Panc1 (cell line): ENCODE results near the gene ABCD3. TPM values are rescaled to one million over a fixed set of nuclear protein-coding genes. Genes with fewer than 3 reads are reported as not detected.

ENCODE experiments used
- ATAC-seq: fragments of 200-7000 bp; cut with Tn5 transposase; 2 replicates; pipeline ENCODE4 v1.9.1; 2020; ENCODE audit warnings: mild to moderate bottlenecking, moderate library complexity
- BruUV-seq: library from RNA; stranded (reverse); fragments of 400-500 nt; replicated peaks from 2 replicates; lab custom pipeline; 2021; lab: Mats Ljungman, UMichigan
- CTCF ChIA-PET: fragments of 300-600 bp; sonication (Branson Sonifier 250); formaldehyde crosslinking; loops from one replicate; lab custom pipeline; 2022; ENCODE audit warnings: antibody characterized with exemption; lab: Charles Lee
- POLR2A ChIA-PET: fragments of 300-600 bp; sonication (Branson Sonifier 250); formaldehyde crosslinking; loops from one replicate; lab custom pipeline; 2022; ENCODE audit warnings: antibody characterized with exemption; lab: Charles Lee
- DNase-seq: peaks from one replicate; pipeline ENCODE4 v3.0.0-alpha.2; 2010; ENCODE audit warnings: low read depth, low spot score
- H3K27ac ChIP-seq: 2 replicates; pipeline ENCODE4 v1.5.1; 2011; ENCODE audit warnings: mild to moderate bottlenecking, low read length, inconsistent platforms
- H3K27me3 ChIP-seq: fragments of 200-500 bp; sonication (Bioruptor generic); 2 replicates; pipeline ENCODE4 v1.6.0; 2014; ENCODE audit warnings: low read length, inconsistent platforms; ENCODE audit not compliant: control insufficient read depth, insufficient read depth
- H3K36me3 ChIP-seq: fragments of 200-500 bp; sonication (Bioruptor generic); 2 replicates; pipeline ENCODE4 v1.5.1; 2014; ENCODE audit warnings: inconsistent platforms, mild to moderate bottlenecking, low read length, moderate library complexity; ENCODE audit not compliant: control insufficient read depth, insufficient read depth
- H3K4me1 ChIP-seq: 2 replicates; pipeline ENCODE4 v1.5.1; 2011; ENCODE audit warnings: inconsistent platforms, mild to moderate bottlenecking, low read length, moderate library complexity; ENCODE audit not compliant: control insufficient read depth, insufficient read depth
- H3K4me3 ChIP-seq, 2 experiments: 2 replicates each; pipeline ENCODE4 v1.5.1; 2011 to 2012; ENCODE audit warnings: low read depth in 2 of 2, low read length in 2 of 2, mild to moderate bottlenecking in 2 of 2, inconsistent platforms in 1 of 2, moderate library complexity in 1 of 2
- H3K9me3 ChIP-seq: fragments of 200-500 bp; sonication (Bioruptor generic); 2 replicates; pipeline ENCODE4 v1.5.1; 2014; ENCODE audit warnings: low read depth, mild to moderate bottlenecking, inconsistent platforms, low read length, moderate library complexity; ENCODE audit not compliant: control insufficient read depth, insufficient read depth
- CTCF ChIP-seq: fragments of 450-650 bp; IDR thresholded peaks from 2 replicates; pipeline ENCODE4 v1.5.1; 2017; ENCODE audit warnings: mild to moderate bottlenecking
- POLR2AphosphoS5 ChIP-seq: IDR thresholded peaks from 2 replicates; pipeline ENCODE4 v1.6.1; 2012; ENCODE audit warnings: mild to moderate bottlenecking, low read depth, low read length, moderate library complexity
- REST ChIP-seq, 2 experiments: IDR thresholded peaks; 2 replicates each; pipeline ENCODE4 v1.6.1; 2011 to 2012; ENCODE audit warnings: low read depth in 2 of 2, control low read depth in 1 of 2, low read length in 1 of 2, mild to moderate bottlenecking in 1 of 2, moderate library complexity in 1 of 2; ENCODE audit not compliant: insufficient read depth in 1 of 2
- SIN3A ChIP-seq: IDR thresholded peaks from 2 replicates; pipeline ENCODE4 v1.6.1; 2012; ENCODE audit warnings: low read depth, mild to moderate bottlenecking, low read length, moderate library complexity, borderline replicate concordance; ENCODE audit not compliant: insufficient read depth
- TCF7L2 ChIP-seq: IDR thresholded peaks from 2 replicates; pipeline ENCODE4 v1.6.1; 2011; ENCODE audit warnings: mild to moderate bottlenecking, low read depth, low read length, inconsistent platforms
- in situ Hi-C: cut with HindIII; loops from 2 replicates; pipeline ENCODE4 v1.10.0; 2016; ENCODE audit warnings: low sequenced_read_pairs, low pct_unique_long_range_greater_than_20kb
- intact Hi-C: fragments of 100-400 bp; cut with micrococcal nuclease; formaldehyde crosslinking; loops from one replicate; pipeline ENCODE4 v1.10.0; 2022; ENCODE audit not compliant: unreplicated experiment
- total RNA-seq: library from RNA; stranded (reverse); gene quantifications from one replicate; pipeline ENCODE4 v1.2.1, GENCODE V29; 2021; ENCODE audit not compliant: unreplicated experiment

The ABCD3 gene
- total RNA-seq, 1 experiment from 2014 or later = 40.5 TPM

- TF ChIP-seq SIN3A (no peak), POLR2AphosphoS5 (no peak), TCF7L2 (no peak), REST (IDR thresholded peaks at IDR 0.05; ENCODE audit: insufficient read depth in 1 of 2, low read depth in 2 of 2, low read length in 1 of 2) (no peak), CTCF (no peak)
- POLR2A ChIA-PET = interaction anchor here (0.6 kb wide), 1 partner anchor 41 kb away, joined by 6 read pairs; no protein-coding TSS in a partner anchor
- DNase-seq (no peak), ATAC-seq (no peak)
- in situ Hi-C loops = no loop called here
- CTCF ChIA-PET = no interaction called here
- H3K9me3 ChIP-seq = no peaks in the 10 kb centered on the region
- no peak overlapping the region for H3K4me3 ChIP-seq
- no peaks in the 10 kb centered on the region; the same call in 1 of the 2 replicates for H3K4me1 ChIP-seq
- no peaks in the 10 kb centered on the region; the same call in 1 of the 2 replicates for H3K36me3 ChIP-seq
- no peak overlapping the region for H3K27ac ChIP-seq
- H3K27me3 ChIP-seq = no peaks in the 10 kb centered on the region
- intact Hi-C loops = no loop called here
- BruUV-seq = no TSS peak
These were observed 53.1 kb downstream of the ABCD3 start for GRCh38 chr1:94471271-94471670.

- in situ Hi-C loops (no loop called here), intact Hi-C loops (no loop called here)
- TF ChIP-seq POLR2AphosphoS5 = no peak
- ATAC-seq (no peak), DNase-seq (no peak)
- no peaks in the 10 kb centered on the region for H3K9me3 ChIP-seq
- no peak overlapping the region for H3K27ac ChIP-seq
- H3K36me3 ChIP-seq = no peaks in the 10 kb centered on the region; the same call in 1 of the 2 replicates
- no peak overlapping the region for H3K4me3 ChIP-seq
- ChIA-PET CTCF (no interaction called here), POLR2A (no interaction called here)
- BruUV-seq = no TSS peak
- H3K4me1 ChIP-seq = no peaks in the 10 kb centered on the region
- no peaks in the 10 kb centered on the region for H3K27me3 ChIP-seq
These were observed 57.0 kb downstream of the ABCD3 start for GRCh38 chr1:94475232-94475631.

- no peak for ATAC-seq
- POLR2A ChIA-PET = no interaction called here
- DNase-seq = no peak
- Histone ChIP-seq H3K4me3 (no peak overlapping the region), H3K27me3 (no peaks in the 10 kb centered on the region), H3K36me3 (no peaks in the 10 kb centered on the region; the same call in 1 of the 2 replicates), H3K4me1 (no peaks in the 10 kb centered on the region), H3K27ac (no peak overlapping the region), H3K9me3 (no peaks in the 10 kb centered on the region)
- intact Hi-C loops (loop anchor here (5.0 kb wide), 1 partner anchor 328 kb away; no protein-coding TSS in a partner anchor), in situ Hi-C loops (no loop called here)
- no peak for TF ChIP-seq REST (IDR thresholded peaks at IDR 0.05; ENCODE audit: insufficient read depth in 1 of 2, low read depth in 2 of 2, low read length in 1 of 2)
- no peak for TF ChIP-seq TCF7L2
- TF ChIP-seq CTCF = no peak
- CTCF ChIA-PET = no interaction called here
- BruUV-seq = no TSS peak
These were observed 61.5 kb downstream of the ABCD3 start for GRCh38 chr1:94479682-94480081.
